ENCODE measurements around the gene IFT52.

IFT52 gene, protein sequence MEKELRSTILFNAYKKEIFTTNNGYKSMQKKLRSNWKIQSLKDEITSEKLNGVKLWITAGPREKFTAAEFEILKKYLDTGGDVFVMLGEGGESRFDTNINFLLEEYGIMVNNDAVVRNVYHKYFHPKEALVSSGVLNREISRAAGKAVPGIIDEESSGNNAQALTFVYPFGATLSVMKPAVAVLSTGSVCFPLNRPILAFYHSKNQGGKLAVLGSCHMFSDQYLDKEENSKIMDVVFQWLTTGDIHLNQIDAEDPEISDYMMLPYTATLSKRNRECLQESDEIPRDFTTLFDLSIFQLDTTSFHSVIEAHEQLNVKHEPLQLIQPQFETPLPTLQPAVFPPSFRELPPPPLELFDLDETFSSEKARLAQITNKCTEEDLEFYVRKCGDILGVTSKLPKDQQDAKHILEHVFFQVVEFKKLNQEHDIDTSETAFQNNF

DNA sequence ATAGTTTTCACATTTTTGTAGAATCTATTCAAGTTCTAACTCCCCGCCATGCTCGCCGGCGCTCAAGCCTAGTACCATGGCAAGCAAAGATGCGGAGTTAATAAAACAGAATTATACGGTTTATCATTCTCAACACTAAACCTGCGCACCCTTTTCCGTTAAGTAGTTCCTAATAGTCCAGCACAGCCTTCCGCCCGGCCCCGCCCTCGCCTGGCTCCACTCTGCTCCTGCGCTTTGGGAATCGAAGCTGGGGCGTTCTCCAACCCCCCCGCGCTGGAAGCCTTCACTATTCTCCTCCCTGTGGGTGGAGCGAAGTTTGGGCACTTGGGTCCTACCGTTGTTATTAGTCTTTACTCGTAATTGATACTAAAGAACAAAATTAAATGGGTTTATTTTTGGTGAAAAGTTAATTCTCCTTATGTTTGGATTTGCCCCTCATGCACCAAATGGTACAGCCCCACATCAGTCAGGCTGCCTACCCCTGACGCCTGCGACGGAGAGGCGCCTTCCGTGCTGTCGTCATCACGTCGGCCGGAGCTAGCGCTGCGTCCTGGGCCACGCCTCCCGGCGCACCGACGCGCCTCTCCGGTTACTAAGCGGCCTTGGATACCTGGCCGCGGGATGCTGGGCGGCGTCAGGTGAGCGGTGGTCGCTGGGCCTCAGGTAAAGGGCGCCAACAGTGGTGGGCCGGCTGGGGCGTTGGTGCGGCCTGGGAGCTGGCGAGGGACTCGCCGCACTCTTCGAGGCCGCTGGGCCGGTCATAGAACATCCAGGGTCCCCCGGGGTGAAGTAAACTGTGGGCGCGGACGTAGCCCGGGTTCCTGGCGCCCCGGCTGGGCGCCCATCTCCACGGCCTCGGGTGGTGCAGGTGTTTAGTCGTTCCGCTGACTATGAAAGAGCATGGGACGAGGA is at the start of gene IFT52:
IFT52 (plus strand) TSS at position 546 of the 912 bp plus-strand sequence. CDS start 3,762 bp downstream, outside the sequence.
- DNase-seq: peak; percentile 95

DNA sequence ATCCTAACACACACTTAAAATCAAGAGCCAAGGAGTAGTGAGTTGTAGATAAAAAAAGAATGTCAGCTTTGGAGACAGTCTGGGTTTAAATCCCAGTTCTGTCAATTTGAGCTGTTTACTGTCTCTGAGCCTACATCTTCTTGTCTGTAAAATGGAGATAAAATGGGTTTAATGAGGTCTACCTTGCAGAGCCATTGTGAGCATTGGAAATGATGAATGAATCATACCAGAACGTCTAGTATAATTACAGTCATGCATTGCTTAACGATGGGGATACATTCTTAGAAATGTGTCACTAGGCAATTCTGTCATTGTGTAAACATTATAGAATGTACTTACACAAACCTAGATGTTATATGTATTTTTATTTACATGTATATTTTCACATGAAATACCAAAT is 49.5 kb upstream of the IFT52 start:
- DNase-seq: no peak

GRCh38 chr20:43542161-43542560 is 48.6 kb upstream of the IFT52 start:
- DNase-seq: no peak

DNA sequence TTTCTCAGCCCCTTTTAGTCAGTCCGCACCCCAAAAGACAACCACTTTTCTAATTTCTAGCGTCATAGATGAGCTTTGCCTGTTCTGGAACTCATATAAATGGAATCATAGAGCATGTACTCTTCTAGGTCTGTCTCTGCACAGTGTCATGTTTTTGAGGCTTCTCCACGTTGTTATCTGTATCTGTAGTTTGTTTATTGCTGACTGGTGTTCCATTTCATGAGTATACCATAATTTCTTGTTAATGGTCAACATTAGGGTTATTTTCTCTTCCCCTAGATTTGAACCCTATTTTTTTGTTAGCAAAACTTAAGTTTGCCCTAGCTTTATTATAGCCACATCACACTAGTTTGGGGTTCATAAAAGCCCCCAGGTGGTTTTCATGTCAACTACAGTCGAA is 48.1 kb upstream of the IFT52 start:
- DNase-seq: no peak

- DNase-seq: no peak
Observed at GRCh38 chr20:43543138-43543537, 47.6 kb upstream of the IFT52 start.

- DNase-seq: no peak
Observed at GRCh38 chr20:43544501-43544900, 46.2 kb upstream of the IFT52 start.

DNA sequence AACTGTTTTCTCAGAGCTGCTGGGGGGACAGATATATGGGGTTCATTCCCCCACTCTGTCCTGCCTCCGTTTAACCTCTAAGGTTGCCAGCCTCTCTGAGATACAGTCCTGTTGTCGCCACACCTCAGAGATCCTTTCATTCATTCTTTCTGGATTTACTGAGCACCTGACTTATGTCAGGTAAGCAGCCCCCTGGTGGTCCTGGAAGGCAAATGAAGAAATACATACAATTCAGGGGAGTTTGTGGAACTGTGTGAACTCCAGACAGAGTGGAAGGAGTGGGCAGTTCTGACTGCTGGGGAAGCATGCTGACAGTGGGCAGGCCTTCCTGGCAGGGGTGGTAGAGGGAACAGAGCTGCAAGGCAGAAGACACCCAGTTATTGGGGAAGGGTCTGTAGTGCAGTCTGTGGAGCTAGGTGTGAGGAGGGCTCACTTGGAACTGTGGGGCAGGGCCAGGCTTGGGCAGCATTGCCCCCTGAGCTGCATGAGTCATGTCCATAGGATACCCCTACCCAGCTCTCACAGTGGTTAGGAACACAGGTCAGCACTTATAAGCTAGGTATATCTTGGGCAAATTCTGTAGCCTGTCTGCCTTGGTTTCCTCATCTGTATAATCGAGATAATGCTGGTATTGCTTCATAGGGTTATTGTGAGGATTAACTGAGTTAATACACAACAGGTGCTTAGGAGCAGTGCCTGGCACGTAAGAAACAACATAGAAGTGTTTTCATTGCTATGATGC is 44.7 kb upstream of the IFT52 start:
- no peak for DNase-seq

DNA sequence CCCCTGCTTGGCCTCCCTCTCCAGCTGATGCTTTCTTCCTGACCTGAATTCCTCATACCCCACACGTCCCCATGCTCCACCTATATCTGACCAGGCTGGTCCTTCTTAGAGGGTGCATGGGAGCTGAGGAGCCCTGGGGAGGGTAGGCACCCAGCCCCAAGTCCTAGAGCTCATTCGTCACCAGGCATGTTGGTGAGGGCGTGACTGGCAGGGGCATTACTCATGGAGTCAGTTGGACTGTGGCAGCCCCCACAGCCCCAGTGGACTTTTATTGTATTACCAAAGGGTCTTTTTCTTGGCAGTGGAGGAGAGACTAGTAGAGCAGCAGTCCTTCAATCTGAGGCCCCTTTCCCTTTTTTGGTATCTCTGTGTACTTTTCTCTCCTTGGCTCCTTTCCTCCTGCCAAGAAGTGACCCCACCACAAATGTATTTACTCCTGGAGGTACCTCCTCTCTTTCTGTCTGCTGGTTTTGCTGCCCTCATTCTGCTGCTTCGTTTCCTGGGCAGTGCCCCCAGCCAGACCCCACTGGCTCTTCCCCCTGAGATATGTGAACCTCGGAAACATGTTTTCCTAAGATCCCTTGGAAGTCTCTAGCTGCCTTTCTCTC is 42.4 kb upstream of the IFT52 start:
- no peak for DNase-seq

GRCh38 chr20:43549416-43550065 is 41.2 kb upstream of the IFT52 start:
- DNase-seq: no peak

DNA sequence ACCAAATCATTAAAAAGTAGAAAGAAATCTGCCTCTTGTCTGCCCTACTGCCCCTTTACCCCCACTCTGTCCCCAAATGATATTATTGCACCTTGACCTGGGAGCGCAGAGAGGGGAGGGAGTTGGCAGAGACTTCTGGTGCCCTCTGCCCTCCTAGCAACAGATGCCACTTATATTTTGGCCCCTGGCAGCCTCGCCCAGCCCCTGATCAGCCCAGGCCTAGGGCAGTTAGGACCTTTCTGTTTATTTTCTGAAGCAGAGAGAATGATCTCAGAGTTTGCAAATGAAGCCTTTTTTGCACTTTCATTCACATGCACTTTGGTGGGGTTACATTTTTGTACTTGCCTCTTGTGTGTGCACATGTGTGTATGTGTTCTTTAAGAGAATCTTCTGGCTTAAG is 40.3 kb upstream of the IFT52 start:
- DNase-seq: no peak

DNA sequence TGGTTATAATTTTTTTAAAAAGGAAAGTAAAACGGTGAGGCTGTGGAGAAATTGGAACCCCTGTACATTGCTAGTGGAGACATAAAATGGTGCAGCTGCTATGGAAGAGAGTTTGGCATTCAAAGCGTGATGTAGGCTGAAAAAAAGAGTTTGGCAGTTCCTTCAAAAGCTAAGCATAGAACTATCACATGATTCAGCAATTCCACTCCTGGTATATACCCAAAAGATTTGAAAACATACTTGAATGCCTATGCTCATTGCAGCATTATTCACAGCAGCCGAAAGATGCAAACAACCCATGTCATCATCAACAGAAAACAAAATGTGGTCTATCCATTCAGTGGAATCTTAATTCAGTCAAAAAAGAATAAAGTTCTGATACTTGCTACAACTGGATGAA is 36.4 kb upstream of the IFT52 start:
- DNase-seq: no peak

- no peak for DNase-seq
Observed at GRCh38 chr20:43558412-43559146, 32.2 kb upstream of the IFT52 start, which contains the start of gene SGK2. Gene SGK2 (plus strand): TSS chr20:43559027. CDS start chr20:43566496, 7,469 bp downstream.

DNA sequence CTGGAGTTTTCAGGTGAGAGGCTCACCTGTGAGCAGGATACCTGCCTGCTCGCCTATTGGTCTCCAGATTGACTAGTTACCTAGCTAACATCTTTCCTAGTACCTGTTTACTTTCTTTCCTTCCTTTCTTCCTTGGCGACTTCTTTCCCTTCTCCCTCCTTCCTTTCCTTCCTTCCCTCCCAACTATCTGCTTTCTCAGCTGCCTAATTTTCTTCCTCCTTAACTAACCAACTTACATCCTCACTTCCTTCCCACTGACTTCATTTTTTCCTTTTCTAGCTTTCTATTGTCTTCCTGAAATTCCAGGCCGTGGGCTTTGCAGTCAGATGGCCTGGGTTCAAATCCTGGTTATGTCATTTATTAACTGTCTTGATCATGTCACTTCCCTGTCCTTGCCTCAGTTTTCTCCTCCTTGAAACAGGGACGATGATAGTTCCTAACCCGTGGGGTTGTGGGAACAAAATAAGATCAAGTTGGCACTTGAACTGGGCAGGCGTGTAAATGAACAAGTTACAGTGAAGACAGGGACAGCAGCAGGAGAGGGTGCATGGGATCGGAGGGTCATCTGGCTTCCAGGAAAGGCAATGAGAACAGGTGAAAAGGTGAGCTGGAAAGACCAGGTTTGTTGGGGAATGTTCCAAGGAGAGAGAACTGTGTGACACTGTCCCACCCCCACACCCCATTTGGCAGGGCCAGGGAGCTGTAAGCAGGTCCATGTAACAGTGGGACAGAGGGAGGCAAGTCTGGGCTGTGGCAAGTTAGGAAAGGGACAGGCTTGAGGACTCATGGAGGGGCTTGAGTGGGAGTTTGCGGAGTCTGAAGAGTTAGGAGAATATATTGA is 31.4 kb upstream of the IFT52 start:
- DNase-seq: no peak

GRCh38 chr20:43560974-43561373 is 29.8 kb upstream of the IFT52 start:
- DNase-seq: no peak

DNA sequence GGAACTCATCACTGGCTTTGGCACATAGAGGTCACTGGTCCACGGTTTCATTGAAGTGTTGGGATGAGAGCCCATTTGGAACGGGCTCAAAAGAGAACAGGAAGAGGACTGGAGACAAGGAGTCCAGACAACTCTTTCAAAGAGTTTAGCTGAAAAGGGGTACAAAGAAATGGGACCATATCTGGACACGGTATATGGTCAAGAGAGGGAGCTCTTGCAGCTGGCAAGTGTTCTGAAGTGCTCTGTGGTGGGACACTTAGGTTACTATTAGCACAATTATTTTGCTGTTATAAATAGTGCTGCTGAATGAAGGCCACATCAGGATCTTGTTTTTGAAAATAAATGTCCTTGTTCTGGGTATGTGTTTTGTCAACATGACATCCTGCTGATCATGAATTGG is 27.3 kb upstream of the IFT52 start:
- no peak for DNase-seq

GRCh38 chr20:43563991-43564390 is 26.7 kb upstream of the IFT52 start:
- DNase-seq: no peak

GRCh38 chr20:43564455-43564854 is 26.3 kb upstream of the IFT52 start:
- DNase-seq: no peak

- no peak for DNase-seq
Observed at GRCh38 chr20:43564993-43565757, 25.6 kb upstream of the IFT52 start.

GRCh38 chr20:43565758-43566104 is 25.0 kb upstream of the IFT52 start:
- DNase-seq: no peak

- DNase-seq: no peak
Observed at GRCh38 chr20:43567477-43567876, 23.3 kb upstream of the IFT52 start.
